HEK293 (cell line): ENCODE measurements around the gene CCN2.

ENCODE experiments used
- CTCF ChIA-PET: fragments of 350-600 bp; formaldehyde crosslinking; extraction: SDS; loops from one replicate; lab custom pipeline; 2021; ENCODE audit warnings: antibody characterized with exemption; lab: Yijun Ruan, JAX
- POLR2A ChIA-PET: fragments of 300-600 bp; formaldehyde crosslinking; extraction: SDS; loops from one replicate; lab custom pipeline; 2020; ENCODE audit warnings: antibody characterized with exemption, inconsistent platforms; lab: Yijun Ruan, JAX
- H3K27ac ChIP-seq: fragments of 200-500 bp; sonication (Bioruptor generic); 2 replicates; pipeline ENCODE4 v1.5.1; 2014; ENCODE audit warnings: low read depth, low read length, control low read depth, inconsistent platforms; ENCODE audit errors: extremely low read depth
- H3K36me3 ChIP-seq, 2 experiments: fragments of 200-500 bp in 1 of 2; sonication (Bioruptor generic) in 1 of 2; 1 replicate in 1 of 2; 2 replicates in 1 of 2; pipeline ENCODE4 v1.5.1; 2014 to 2017; ENCODE audit warnings: inconsistent platforms in 2 of 2, low read length in 2 of 2; ENCODE audit not compliant: control insufficient read depth in 2 of 2, insufficient read depth in 1 of 2
- H3K4me1 ChIP-seq: fragments of 200-500 bp; sonication (Bioruptor generic); 2 replicates; pipeline ENCODE4 v1.5.1; 2014; ENCODE audit warnings: mild to moderate bottlenecking, low read length, inconsistent platforms; ENCODE audit not compliant: control insufficient read depth, insufficient read depth
- H3K4me3 ChIP-seq: 2 replicates; pipeline ENCODE4 v1.5.1; 2011; ENCODE audit warnings: low read depth, mild to moderate bottlenecking, control low read depth, low read length, moderate library complexity
- H3K9me3 ChIP-seq: fragments of 200-500 bp; sonication (Bioruptor generic); 2 replicates; pipeline ENCODE4 v1.5.1; 2014; ENCODE audit warnings: low read depth, low read length, inconsistent platforms; ENCODE audit not compliant: control insufficient read depth, insufficient read depth
- GLIS1 ChIP-seq: fragments of 450-650 bp; formaldehyde crosslinking; IDR thresholded peaks from 2 replicates; pipeline ENCODE4 v1.5.1; 2016; ENCODE audit warnings: missing biosample characterization, missing genetic modification characterization
- MYNN ChIP-seq: fragments of 450-650 bp; formaldehyde crosslinking; IDR thresholded peaks from 2 replicates; pipeline ENCODE4 v1.5.1; 2016; ENCODE audit warnings: missing biosample characterization, missing genetic modification characterization, borderline replicate concordance
- OVOL3 ChIP-seq: fragments of 450-650 bp; formaldehyde crosslinking; IDR thresholded peaks from 2 replicates; pipeline ENCODE4 v1.5.1; 2016; ENCODE audit warnings: missing biosample characterization, missing genetic modification characterization
- ZBTB7A ChIP-seq: fragments of 450-650 bp; formaldehyde crosslinking; IDR thresholded peaks from 2 replicates; pipeline ENCODE4 v1.5.1; 2016; ENCODE audit warnings: low read depth, missing biosample characterization, missing genetic modification characterization
- ZEB2 ChIP-seq: fragments of 450-650 bp; formaldehyde crosslinking; IDR thresholded peaks from 2 replicates; pipeline ENCODE4 v1.5.1; 2016; ENCODE audit warnings: missing biosample characterization, missing genetic modification characterization
- ZNF157 ChIP-seq: fragments of 450-650 bp; formaldehyde crosslinking; IDR thresholded peaks from 2 replicates; pipeline ENCODE4 v1.5.1; 2016; ENCODE audit warnings: missing biosample characterization, missing genetic modification characterization
- ZNF169 ChIP-seq: fragments of 450-650 bp; formaldehyde crosslinking; IDR thresholded peaks from 2 replicates; pipeline ENCODE4 v1.5.1; 2016; ENCODE audit warnings: missing biosample characterization, missing genetic modification characterization
- ZNF174 ChIP-seq: fragments of 450-650 bp; formaldehyde crosslinking; IDR thresholded peaks from 2 replicates; pipeline ENCODE4 v1.5.0; 2017; ENCODE audit warnings: missing biosample characterization, mild to moderate bottlenecking, missing genetic modification characterization
- ZNF23 ChIP-seq: fragments of 450-650 bp; formaldehyde crosslinking; IDR thresholded peaks from 2 replicates; pipeline ENCODE4 v1.5.1; 2016; ENCODE audit warnings: missing biosample characterization, missing genetic modification characterization, borderline replicate concordance
- ZNF366 ChIP-seq: fragments of 450-650 bp; formaldehyde crosslinking; conservative IDR thresholded peaks from 2 replicates; pipeline ENCODE4 v1.5.1; 2016; ENCODE audit warnings: missing biosample characterization, missing genetic modification characterization
- ZNF416 ChIP-seq: fragments of 450-650 bp; formaldehyde crosslinking; IDR thresholded peaks from 2 replicates; pipeline ENCODE4 v1.5.1; 2016; ENCODE audit warnings: missing biosample characterization, missing genetic modification characterization
- ZNF473 ChIP-seq: fragments of 450-650 bp; formaldehyde crosslinking; IDR thresholded peaks from 2 replicates; pipeline ENCODE4 v1.5.1; 2017; ENCODE audit warnings: missing biosample characterization, missing genetic modification characterization
- ZNF510 ChIP-seq: fragments of 450-650 bp; formaldehyde crosslinking; IDR thresholded peaks from 2 replicates; pipeline ENCODE4 v1.5.1; 2018; ENCODE audit warnings: mild to moderate bottlenecking, missing genetic modification characterization, missing biosample characterization; ENCODE audit not compliant: insufficient replicate concordance
- ZNF529 ChIP-seq: fragments of 450-650 bp; formaldehyde crosslinking; IDR thresholded peaks from 2 replicates; pipeline ENCODE4 v1.5.1; 2017; ENCODE audit warnings: missing genetic modification characterization, missing biosample characterization; ENCODE audit not compliant: insufficient replicate concordance
- ZNF701 ChIP-seq: fragments of 450-650 bp; formaldehyde crosslinking; IDR thresholded peaks from 2 replicates; pipeline ENCODE4 v1.5.1; 2016; ENCODE audit warnings: missing biosample characterization, missing genetic modification characterization
- ZNF768 ChIP-seq: fragments of 450-650 bp; formaldehyde crosslinking; IDR thresholded peaks from 2 replicates; pipeline ENCODE4 v1.5.1; 2018; ENCODE audit warnings: missing biosample characterization, mild to moderate bottlenecking, missing genetic modification characterization
- TF ChIP-seq, protein P1 (sequence below): fragments of 450-650 bp; formaldehyde crosslinking; IDR thresholded peaks from 2 replicates; pipeline ENCODE4 v1.5.1; 2016; ENCODE audit warnings: missing biosample characterization, missing genetic modification characterization, low read depth
- TF ChIP-seq, protein P2 (sequence below): fragments of 450-650 bp; formaldehyde crosslinking; IDR thresholded peaks from 2 replicates; pipeline ENCODE4 v1.5.1; 2016; ENCODE audit warnings: missing biosample characterization, missing genetic modification characterization
- TF ChIP-seq, protein P3 (sequence below): fragments of 450-650 bp; formaldehyde crosslinking; IDR thresholded peaks from 2 replicates; pipeline ENCODE4 v1.5.1; 2017; ENCODE audit warnings: missing biosample characterization, mild to moderate bottlenecking, missing genetic modification characterization, moderate library complexity
- TF ChIP-seq, protein P4 (sequence below): fragments of 450-650 bp; formaldehyde crosslinking; IDR thresholded peaks from 2 replicates; pipeline ENCODE4 v1.5.1; 2016; ENCODE audit warnings: missing biosample characterization, missing genetic modification characterization
- TF ChIP-seq, protein P5 (sequence below): fragments of 450-650 bp; formaldehyde crosslinking; IDR thresholded peaks from 2 replicates; pipeline ENCODE4 v1.5.1; 2017; ENCODE audit warnings: missing biosample characterization, missing genetic modification characterization
- TF ChIP-seq, protein P6 (sequence below): fragments of 450-650 bp; formaldehyde crosslinking; optimal IDR thresholded peaks from 2 replicates; pipeline ENCODE3; 2016; ENCODE audit warnings: missing biosample characterization, mild to moderate bottlenecking, missing genetic modification characterization

The CCN2 gene

DNA sequence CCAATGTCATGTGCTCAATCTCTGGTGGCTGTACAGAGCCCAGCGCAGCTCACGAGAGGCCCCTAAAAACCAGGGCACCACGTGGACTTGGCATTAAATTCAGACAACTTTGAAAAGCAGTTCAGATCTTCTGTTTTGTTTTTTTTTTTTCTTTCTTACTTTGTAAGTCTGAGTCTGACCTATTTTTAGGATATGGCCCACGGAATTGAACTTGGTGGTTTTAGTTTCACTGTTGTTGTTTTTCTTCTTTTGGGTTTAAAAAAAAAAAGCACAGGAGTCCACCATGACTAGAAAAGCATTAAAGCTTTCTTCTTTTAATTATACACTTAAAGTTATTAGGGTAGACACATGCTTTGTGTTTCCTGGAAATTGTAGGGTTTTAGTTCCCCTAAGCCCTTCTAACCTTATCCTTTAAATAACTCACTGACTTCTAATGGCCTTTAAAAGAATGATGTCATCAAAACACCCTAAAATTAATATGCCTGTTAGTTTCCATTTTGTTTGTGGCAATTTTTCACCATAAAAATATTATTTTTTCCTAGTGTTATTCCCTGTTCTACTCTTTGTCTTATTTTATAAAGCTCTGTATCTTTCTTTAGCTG, 48.5 kb upstream of the CCN2 start:
- POLR2A ChIA-PET = interaction anchor here (0.6 kb wide), 1 partner anchor 55 kb away, joined by 3 read pairs; no protein-coding TSS in a partner anchor
- H3K36me3 ChIP-seq = no peaks in the 10 kb centered on the region
- no peaks in the 10 kb centered on the region for H3K4me1 ChIP-seq
- CTCF ChIA-PET = no interaction called here
- H3K9me3 ChIP-seq = no peaks in the 10 kb centered on the region; the same call in 1 of the 2 replicates
- H3K27ac ChIP-seq = no peak overlapping the region
- TF ChIP-seq ZNF169 (tag by site-specific recombination) = no peak
- no peak for TF ChIP-seq ZNF701 (tag by site-specific recombination)
- TF ChIP-seq ZNF157 = no peak
- TF ChIP-seq, protein P1, sequence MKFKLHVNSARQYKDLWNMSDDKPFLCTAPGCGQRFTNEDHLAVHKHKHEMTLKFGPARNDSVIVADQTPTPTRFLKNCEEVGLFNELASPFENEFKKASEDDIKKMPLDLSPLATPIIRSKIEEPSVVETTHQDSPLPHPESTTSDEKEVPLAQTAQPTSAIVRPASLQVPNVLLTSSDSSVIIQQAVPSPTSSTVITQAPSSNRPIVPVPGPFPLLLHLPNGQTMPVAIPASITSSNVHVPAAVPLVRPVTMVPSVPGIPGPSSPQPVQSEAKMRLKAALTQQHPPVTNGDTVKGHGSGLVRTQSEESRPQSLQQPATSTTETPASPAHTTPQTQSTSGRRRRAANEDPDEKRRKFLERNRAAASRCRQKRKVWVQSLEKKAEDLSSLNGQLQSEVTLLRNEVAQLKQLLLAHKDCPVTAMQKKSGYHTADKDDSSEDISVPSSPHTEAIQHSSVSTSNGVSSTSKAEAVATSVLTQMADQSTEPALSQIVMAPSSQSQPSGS (tag by site-specific recombination) = peak; percentile 72
- TF ChIP-seq, protein P2, sequence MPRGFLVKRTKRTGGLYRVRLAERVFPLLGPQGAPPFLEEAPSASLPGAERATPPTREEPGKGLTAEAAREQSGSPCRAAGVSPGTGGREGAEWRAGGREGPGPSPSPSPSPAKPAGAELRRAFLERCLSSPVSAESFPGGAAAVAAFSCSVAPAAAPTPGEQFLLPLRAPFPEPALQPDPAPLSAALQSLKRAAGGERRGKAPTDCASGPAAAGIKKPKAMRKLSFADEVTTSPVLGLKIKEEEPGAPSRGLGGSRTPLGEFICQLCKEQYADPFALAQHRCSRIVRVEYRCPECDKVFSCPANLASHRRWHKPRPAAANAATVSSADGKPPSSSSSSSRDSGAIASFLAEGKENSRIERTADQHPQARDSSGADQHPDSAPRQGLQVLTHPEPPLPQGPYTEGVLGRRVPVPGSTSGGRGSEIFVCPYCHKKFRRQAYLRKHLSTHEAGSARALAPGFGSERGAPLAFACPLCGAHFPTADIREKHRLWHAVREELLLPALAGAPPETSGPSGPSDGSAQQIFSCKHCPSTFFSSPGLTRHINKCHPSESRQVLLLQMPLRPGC (tag by site-specific recombination) = no peak
- no peak for TF ChIP-seq ZBTB7A (tag by site-specific recombination)
- TF ChIP-seq ZNF23 = no peak
- TF ChIP-seq ZEB2 = no peak
- H3K4me3 ChIP-seq = no peak overlapping the region

DNA sequence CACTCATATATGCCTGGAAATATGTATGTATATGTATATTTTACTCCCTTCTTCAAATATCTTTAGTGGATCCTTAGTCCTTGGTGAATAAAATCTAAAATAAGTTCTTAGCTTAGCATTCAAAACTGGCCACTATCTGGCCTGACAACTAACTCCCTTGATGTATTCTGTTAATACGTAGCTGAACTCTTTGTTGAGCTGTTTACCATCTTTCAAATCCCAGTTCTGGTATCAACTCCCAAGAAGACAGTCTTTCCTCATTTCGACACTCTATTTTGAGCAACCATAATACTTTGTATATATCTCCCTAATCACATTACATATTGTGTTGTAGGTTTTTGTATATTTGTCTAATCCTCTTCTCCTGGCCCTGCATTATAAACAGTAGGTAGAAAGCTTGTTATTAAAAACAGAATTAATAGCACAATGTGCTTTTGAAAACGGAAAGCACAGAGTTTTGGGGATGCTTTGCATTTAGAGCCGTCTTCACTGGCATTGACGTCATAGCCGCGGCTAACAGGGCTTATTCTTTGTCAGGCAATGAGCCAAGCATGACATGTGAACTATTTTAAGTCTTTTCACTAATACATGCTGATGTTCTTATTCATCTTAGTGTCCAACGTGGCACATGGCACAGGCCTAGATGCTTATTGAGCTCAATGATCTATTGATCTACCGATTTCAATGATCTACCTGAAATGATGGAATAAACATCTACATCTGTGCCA, 47.2 kb upstream of the CCN2 start:
- no peak for TF ChIP-seq GLIS1
- TF ChIP-seq ZNF174 = no peak
- TF ChIP-seq, protein P3, sequence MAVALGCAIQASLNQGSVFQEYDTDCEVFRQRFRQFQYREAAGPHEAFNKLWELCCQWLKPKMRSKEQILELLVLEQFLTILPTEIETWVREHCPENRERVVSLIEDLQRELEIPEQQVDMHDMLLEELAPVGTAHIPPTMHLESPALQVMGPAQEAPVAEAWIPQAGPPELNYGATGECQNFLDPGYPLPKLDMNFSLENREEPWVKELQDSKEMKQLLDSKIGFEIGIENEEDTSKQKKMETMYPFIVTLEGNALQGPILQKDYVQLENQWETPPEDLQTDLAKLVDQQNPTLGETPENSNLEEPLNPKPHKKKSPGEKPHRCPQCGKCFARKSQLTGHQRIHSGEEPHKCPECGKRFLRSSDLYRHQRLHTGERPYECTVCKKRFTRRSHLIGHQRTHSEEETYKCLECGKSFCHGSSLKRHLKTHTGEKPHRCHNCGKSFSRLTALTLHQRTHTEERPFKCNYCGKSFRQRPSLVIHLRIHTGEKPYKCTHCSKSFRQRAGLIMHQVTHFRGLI (tag by site-specific recombination) = no peak
- no peak for TF ChIP-seq ZEB2
- TF ChIP-seq ZNF416 (tag by site-specific recombination) = no peak
- no peak for TF ChIP-seq ZNF529
- no peak for TF ChIP-seq OVOL3 (tag by site-specific recombination)
- TF ChIP-seq, protein P4, sequence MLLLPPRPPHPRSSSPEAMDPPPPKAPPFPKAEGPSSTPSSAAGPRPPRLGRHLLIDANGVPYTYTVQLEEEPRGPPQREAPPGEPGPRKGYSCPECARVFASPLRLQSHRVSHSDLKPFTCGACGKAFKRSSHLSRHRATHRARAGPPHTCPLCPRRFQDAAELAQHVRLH (tag by site-specific recombination) = no peak
- no peak for TF ChIP-seq MYNN (tag by site-specific recombination)
- no peak for TF ChIP-seq ZNF510
- TF ChIP-seq ZNF366 (tag by site-specific recombination) = no peak
- TF ChIP-seq, protein P5, sequence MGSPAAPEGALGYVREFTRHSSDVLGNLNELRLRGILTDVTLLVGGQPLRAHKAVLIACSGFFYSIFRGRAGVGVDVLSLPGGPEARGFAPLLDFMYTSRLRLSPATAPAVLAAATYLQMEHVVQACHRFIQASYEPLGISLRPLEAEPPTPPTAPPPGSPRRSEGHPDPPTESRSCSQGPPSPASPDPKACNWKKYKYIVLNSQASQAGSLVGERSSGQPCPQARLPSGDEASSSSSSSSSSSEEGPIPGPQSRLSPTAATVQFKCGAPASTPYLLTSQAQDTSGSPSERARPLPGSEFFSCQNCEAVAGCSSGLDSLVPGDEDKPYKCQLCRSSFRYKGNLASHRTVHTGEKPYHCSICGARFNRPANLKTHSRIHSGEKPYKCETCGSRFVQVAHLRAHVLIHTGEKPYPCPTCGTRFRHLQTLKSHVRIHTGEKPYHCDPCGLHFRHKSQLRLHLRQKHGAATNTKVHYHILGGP (tag by site-specific recombination) = no peak
- TF ChIP-seq ZNF768 (tag by site-specific recombination) = no peak
- TF ChIP-seq, protein P6, sequence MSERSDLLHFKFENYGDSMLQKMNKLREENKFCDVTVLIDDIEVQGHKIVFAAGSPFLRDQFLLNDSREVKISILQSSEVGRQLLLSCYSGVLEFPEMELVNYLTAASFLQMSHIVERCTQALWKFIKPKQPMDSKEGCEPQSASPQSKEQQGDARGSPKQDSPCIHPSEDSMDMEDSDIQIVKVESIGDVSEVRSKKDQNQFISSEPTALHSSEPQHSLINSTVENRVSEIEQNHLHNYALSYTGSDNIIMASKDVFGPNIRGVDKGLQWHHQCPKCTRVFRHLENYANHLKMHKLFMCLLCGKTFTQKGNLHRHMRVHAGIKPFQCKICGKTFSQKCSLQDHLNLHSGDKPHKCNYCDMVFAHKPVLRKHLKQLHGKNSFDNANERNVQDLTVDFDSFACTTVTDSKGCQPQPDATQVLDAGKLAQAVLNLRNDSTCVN (tag by site-specific recombination) = no peak
- TF ChIP-seq ZNF473 (tag by site-specific recombination) = no peak
- Histone ChIP-seq H3K36me3 (no peaks in the 10 kb centered on the region), H3K27ac (no peak overlapping the region), H3K4me1 (no peaks in the 10 kb centered on the region), H3K4me3 (no peak overlapping the region), H3K9me3 (no peaks in the 10 kb centered on the region; the same call in 1 of the 2 replicates)
- CTCF ChIA-PET = interaction anchor here (0.6 to 1.5 kb wide), 4 partner anchors 11 to 281 kb away, joined by 3 to 4 read pairs (median 4); no protein-coding TSS in a partner anchor
- POLR2A ChIA-PET = interaction anchor here (1.0 kb wide), 1 partner anchor 47 kb away, joined by 4 read pairs; the partner anchor contains the start of gene CCN2
